AG10803 (cell line): ENCODE results near the gene GPR135.
"Not testable (repeated sequence)": the region's sequence is repeated elsewhere in the genome, so short reads cannot be mapped to it uniquely, and the experiment has no call there.

Experiments
- DNase-seq: peaks from one replicate; pipeline ENCODE4 v3.0.0; 2010; ENCODE audit warnings: low read depth
- H3K4me3 ChIP-seq: 2 replicates; pipeline ENCODE4 v1.5.1; 2011; ENCODE audit warnings: mild to moderate bottlenecking, low read length, control low read depth
- CTCF ChIP-seq: conservative IDR thresholded peaks from 2 replicates; pipeline ENCODE4 v1.5.1; 2011; ENCODE audit warnings: mild to moderate bottlenecking, low read length, control low read depth, inconsistent platforms

GPR135 gene

DNA sequence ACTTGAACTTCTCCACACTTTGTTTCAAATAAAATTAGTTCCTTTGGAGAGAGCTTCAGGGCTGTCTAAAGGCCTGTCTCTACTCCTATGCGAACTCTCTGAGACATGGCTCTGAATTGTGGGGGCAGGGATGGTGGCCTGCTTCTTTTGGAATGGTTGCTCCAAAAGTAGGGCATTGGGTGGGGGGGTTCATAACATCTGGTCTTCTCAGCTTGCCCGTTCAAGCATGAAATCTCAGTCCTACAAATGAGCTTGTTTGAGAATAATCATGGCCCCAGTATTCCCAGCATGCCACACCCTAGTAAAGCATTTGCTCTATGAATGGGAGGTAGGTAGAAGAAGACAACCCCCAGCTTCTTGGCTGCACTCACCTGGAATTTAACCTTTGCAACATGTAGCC lies 6.7 kb downstream of the GPR135 start:
- no peak for TF ChIP-seq CTCF
- no peak overlapping the region for H3K4me3 ChIP-seq
- no peak for DNase-seq

DNA sequence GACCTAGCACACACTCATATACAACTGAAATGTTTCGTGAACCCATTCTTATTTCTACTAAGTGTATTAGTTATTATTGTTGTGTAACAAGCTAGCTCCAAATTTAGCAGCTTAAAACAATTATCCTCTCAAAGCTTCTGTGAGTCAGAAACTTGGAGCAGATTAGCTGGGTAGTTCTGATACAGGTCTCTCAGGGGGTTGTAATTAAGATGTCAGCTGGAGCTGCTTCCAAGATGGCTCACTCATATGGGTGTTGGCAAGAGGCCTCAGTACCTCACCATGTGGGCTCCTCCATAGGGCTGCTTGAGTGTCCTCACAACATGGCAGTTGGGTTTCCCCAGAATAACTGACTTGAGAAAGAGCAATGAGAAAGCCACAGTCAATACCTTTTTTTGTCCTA lies 9.8 kb downstream of the GPR135 start:
- TF ChIP-seq CTCF, result no peak
- DNase-seq, result peak; percentile 94
- no peak overlapping the region for H3K4me3 ChIP-seq

DNA sequence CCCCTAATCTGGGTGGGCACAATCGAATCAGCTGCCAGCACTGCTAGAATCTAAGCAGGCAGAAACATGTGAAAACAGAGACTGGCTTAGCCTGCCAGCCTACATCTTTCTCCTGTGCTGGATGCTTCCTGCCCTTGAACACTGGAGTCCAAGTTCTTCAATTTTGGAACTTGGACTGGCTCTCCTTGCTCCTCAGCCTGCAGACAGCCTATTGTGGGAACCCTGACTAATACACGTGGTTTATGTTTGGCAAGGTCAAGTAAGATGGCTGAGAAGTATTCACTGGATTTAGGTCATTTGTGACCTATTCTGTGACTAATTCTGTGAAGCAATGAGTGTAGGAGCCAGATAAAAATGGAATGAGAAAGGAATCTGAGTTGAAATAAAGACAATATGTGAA lies 11.0 kb downstream of the GPR135 start:
- no peak for TF ChIP-seq CTCF
- DNase-seq, result peak; percentile 98

GRCh38 chr14:59451849-59452248 lies 13.3 kb downstream of the GPR135 start:
- no peak for DNase-seq
- TF ChIP-seq CTCF, result no peak
- H3K4me3 ChIP-seq, result no peak overlapping the region

More for the DNA sequence above, 11.0 kb downstream of the GPR135 start:
- no peak overlapping the region for H3K4me3 ChIP-seq

DNA sequence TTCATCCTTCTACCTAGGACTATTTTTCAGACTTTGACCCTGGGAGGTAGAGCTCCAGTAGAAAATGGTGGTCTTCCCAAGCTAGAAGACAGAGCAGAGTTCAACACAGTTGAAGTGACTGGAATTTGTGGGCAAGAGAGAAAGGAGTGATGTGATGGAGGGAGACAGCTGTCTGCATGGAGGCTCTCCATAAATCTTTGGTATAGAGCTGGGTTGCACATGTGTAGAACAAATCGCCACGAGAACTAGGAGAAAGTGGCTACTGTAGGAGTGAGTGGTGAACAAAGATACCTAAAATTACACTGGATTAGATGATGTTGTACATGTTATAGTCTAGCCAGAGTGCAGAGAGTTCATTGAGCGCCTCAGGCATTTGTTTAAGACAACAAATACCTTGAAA lies 14.5 kb downstream of the GPR135 start:
- DNase-seq, result no peak
- H3K4me3 ChIP-seq, result no peak overlapping the region
- no peak for TF ChIP-seq CTCF

GRCh38 chr14:59448673-59449072 lies 16.5 kb downstream of the GPR135 start:
- not testable (repeated sequence) for DNase-seq, H3K4me3 ChIP-seq

DNA sequence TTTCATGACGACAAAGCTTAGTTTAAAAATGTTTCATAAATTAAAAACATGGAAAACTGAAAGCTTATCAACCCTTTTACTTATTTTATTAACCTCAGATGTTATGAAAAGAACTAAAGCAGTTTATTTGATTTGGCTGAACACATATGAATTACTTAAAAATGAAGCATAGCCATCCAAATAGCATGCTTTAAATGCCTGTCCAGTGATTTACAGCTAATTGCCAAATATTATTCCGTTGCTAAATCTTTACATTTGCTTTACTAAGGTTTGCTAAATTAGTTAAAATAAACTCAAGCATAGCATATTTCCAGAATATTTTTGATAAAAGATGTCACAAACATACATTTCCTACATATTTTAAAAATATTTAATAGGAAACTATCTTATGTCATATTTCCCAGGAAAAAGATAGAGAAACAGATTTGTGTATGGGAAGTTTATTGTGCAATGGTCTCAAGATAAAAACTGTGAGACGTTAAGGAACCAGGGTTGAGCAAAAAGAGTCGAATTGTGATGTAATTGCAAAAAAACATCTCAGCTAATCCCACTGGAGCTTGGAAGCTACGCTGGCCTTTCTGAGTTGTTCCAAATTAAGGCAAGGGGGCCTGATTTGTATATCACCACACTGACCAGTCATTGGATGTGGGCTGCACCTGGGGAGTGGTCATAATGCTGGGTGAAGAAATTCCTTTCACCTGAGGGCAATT lies 25.8 kb downstream of the GPR135 start:
- TF ChIP-seq CTCF, result no peak
- H3K4me3 ChIP-seq, result no peak overlapping the region
- peak; percentile 78 for DNase-seq
